Activated effector memory CD4-positive, alpha-beta T cell treated with anti-CD3 and anti-CD28 coated beads, Interleukin-2, amount 50 U/mL, for 16 hours (primary cell): ENCODE results near the gene CLN3.
"Not testable (repeated sequence)": the region's sequence is repeated elsewhere in the genome, so short reads cannot be mapped to it uniquely, and the experiment has no call there.

Experiments
- DNase-seq: peaks from one replicate; pipeline ENCODE4 v3.0.0-alpha.2; 2020

The CLN3 gene

GRCh38 chr16:28491970-28492474 is at the start of gene CLN3:
Gene CLN3 (minus strand): TSS chr16:28492074. CDS start chr16:28491759, 315 bp downstream.
- peak; percentile 94 for DNase-seq

GRCh38 chr16:28540346-28540745 is 48.5 kb upstream of the CLN3 start:
- no peak for DNase-seq

DNA sequence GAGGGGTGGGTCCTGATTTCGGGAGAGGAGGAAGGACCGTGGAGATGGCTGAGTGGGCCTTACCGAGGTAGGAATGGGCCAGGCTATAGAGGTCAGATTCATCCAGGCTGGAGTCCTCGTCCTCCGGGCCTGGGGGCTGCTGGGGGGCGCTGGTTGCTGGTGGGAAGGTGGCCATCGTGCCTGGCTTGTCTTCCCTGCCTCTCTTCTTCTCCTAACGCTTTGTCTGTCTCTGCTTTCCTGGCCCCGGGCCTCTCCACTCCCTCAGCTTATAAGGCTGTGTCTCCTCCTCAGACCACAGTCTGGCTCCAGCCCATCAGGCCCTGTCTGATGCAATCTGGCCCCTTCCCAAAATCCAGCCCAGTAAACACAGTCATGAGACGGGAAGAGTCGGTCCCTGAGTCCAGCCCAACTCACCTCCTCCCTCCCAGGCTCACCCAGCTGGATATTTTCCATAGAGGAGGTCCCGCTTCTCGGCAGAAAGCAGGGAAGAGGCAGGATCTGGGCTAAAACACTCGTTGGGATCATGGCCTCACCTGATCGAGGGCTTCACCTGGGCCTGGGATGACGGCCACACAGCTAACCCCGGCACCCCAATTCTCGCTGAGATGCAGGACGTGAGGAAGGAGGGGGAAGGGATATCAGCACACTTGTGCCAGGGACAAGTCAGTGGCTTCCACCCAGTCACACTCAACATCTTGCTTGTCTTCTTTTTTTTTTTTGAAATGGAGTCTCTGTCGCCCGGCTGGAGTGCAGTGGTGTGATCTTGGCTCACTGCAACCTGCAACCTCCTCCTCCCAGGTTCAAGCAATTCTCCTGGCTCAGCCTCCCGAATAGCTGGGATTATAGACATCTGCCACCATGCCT is 47.1 kb upstream of the CLN3 start, which contains the start of gene NUPR1:
TSS of gene NUPR1 (minus strand) at position 242 of the 864 bp plus-strand sequence. CDS start at position 175, 67 bp downstream.
- DNase-seq: no peak

- DNase-seq: no peak
Observed at GRCh38 chr16:28537964-28538732, 46.3 kb upstream of the CLN3 start.

DNA sequence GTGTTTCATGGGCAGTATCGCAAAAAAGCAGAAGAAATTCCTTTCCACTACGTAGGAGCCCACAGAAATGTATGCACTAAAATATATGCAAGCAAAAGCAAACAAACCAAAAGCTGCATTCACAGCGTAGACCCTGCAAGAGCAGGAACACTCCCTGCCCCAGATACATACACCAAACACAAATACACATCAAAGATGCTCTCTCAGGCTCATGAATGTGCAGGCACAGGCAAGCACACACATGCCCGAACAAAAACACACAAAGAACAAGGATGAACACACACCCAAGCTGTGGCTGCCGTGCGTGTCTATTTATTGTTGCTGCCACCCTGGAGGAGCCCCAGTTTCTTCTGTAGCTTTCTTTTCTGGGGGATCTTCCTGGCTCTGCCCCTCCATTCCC is 45.2 kb upstream of the CLN3 start:
- no peak for DNase-seq

DNA sequence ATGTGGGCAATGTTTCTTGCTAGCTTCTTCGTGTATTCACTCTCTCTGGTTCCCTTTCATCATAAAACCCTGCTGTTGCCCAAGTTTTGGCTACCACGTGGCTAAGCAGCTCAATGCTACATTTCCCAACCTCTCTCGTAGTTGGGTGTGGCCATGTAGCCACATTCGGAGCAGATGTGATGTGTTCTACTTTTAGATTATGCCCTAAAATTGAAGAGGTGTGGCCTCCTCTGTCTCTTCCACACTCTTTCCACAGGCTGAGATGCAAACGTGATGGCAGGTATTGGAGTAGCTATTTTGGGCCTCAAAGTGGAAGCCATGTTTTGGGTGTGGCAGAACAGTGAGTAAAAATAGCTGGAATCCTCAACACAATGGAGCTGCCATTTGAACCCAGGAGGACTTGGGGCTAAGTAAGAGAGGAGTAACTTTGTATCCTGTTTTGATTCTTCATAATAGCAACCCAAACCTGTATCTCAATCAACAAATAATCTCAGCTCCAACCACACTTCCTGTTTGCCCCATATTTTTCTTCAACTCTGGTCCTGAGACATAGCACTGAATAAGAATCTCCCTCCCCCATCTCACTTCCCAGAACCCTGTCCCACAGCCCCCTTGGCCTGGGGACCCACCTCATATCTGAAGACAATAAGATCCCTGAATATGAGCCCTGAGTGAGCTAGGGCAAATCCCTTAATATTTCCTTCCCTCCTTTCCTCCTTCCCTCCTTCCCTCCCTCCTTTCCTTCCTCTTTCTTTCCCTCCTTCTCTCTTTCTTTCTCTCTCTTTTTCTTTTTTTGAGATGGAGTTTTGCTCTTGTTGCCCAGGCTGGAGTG is 42.9 kb upstream of the CLN3 start:
- DNase-seq: no peak

GRCh38 chr16:28532940-28533647 is 41.2 kb upstream of the CLN3 start:
- DNase-seq: no peak

DNA sequence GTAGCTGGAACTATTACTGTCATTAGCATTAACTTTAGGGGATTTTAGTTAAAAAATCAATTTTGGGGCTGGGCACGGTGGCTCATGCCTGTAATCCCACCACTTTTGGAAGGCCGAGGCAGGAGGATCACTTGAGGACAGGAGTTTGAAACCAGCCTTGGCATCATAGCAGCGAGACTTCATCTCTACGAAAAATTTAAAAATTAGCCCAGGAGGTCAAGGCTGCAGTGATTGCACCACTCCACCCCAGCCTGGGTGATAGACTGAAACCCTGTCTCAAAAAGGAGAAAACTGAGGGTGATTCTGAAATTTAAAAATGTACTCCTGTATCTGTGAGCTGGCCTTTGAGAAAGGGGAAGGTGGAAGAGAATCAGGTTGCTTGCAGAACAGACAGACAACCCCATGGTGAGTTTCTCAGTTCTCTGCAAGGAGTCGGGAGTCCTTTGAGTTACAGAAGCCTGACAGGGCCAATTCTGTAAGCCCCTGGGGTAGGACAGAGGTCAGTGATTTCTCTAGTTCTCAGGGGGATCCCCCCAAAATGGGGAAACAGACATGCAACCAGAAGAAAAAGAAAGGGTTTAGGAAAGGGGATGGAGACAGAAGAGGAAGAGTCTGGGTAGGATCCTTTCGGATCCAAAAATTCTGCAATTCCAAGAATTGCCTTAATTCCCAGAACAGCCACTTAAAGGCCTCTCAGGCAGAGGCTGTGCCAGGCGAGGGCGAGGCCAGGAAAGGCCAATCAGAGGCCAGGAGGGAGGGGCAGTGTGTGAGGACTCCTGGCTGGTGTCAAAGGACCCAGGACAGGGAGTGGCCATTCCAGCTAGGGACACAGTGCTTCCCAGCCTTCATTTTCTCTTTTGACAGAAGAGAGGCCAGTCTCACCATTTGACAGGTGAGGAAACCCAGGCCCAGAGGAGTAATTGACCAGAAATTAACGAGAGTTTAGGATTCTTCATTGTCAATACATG is 40.2 kb upstream of the CLN3 start:
- DNase-seq: no peak

- DNase-seq: no peak
Observed at GRCh38 chr16:28529124-28529523, 37.2 kb upstream of the CLN3 start.

GRCh38 chr16:28528463-28528867 is 36.6 kb upstream of the CLN3 start:
- DNase-seq: no peak

DNA sequence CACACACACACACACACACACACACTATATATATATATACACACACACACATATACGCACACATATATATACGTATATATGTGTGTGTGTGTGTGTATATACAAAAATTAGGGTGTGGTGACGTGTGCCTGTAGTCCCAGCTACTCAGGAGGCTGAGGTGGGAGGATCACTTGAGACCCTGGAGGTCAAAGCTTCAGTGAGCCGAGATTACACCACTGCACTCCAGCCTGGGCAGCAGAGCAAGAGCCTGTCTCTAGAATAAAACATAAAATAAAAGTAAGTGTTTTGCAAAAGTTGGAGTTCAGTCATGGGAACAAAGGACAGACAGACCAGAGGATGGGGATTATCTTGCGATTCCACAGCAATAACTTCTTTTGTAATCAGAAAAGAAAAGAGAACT is 36.1 kb upstream of the CLN3 start:
- DNase-seq: no peak

DNA sequence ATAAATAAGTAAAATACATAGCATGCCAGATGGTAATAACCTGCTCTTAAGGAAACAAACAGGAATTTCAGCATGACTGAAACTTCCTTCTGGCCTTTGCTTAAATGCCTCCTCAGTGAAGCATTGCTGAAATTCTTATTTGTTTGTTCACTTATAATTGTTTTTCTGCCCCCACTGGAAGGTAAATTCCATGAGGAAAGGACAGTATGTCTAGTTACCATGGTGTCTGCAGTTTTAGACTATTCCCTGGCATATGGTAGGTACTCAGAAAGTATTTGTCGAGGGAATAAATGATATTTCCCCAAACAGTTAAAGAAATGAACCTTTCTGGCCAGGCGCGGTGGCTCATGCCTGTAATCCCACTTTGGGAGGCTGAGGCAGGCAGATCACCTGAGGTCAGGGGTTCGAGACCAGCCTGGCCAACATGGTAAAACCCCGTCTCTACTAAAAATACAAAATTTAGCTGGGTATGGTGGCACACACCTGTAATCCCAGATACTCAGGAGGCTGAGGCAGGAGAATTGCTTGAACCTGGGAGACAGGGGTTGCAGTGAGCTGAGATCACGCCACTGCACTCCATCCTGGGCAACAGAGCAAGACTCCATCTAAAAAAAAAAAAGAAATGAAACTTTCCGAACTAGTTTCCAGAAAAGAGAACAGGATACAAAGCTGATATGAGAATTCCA is 35.4 kb upstream of the CLN3 start:
- DNase-seq: not testable (repeated sequence)

GRCh38 chr16:28526201-28527099 is 34.6 kb upstream of the CLN3 start:
- DNase-seq: no peak

GRCh38 chr16:28524681-28525171 is 32.9 kb upstream of the CLN3 start:
- no peak for DNase-seq

- no peak for DNase-seq
Observed at GRCh38 chr16:28522792-28523191, 30.9 kb upstream of the CLN3 start.

GRCh38 chr16:28521436-28521835 is 29.6 kb upstream of the CLN3 start:
- DNase-seq: no peak

DNA sequence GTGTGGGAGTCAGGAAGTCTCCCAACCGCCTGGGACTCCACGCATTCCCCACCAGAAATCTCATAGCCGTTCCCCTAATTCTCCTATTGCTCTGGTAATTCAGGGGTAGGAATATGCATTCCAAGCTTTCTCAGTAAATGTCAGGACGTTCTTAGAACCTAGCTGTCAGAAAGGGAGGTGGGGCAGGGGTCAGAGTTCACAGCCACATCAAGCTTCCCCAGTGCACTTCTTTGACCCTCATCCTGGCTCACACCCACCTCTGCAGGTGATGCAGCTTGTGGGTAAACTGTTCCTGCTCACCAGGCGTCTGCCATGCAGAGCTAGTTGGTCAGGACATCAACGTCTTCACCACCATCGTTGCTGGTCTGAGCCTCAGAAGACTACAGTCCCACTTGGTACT is 28.8 kb upstream of the CLN3 start:
- no peak for DNase-seq

- DNase-seq: no peak
Observed at GRCh38 chr16:28514246-28514645, 22.4 kb upstream of the CLN3 start.
